MCF 10A (cell line): Measurements from ENCODE around the gene MND1. TPM values are rescaled to one million over a fixed set of nuclear protein-coding genes. Genes with fewer than 3 reads are reported as not detected.

ENCODE experiments used
- BruUV-seq: library from RNA; stranded (reverse); fragments of 400-500 nt; replicated peaks from 2 replicates; lab custom pipeline; 2021; lab: Mats Ljungman, UMichigan
- CTCF ChIA-PET: fragments of 300-600 bp; sonication (Branson Sonifier 250); formaldehyde crosslinking; extraction: SDS; loops from one replicate; lab custom pipeline; 2021; ENCODE audit warnings: antibody characterized with exemption, inconsistent platforms; lab: Yijun Ruan, JAX
- POLR2A ChIA-PET: fragments of 300-600, 350-650 bp; sonication (Branson Sonifier 250); formaldehyde crosslinking; extraction: SDS; loops from one replicate; lab custom pipeline; 2020; ENCODE audit warnings: antibody characterized with exemption, inconsistent platforms; lab: Yijun Ruan, JAX
- DNase-seq: peaks from one replicate; pipeline ENCODE4 v3.0.0-alpha.2; 2018; ENCODE audit not compliant: unreplicated experiment
- H3K27ac Mint-ChIP-seq: one replicate; pipeline ENCODE4 v1.8.0; 2022; ENCODE audit warnings: mild to moderate bottlenecking, low read depth, mixed read lengths; ENCODE audit not compliant: unreplicated experiment
- H3K27me3 Mint-ChIP-seq: one replicate; pipeline ENCODE4 v1.8.0; 2022; ENCODE audit warnings: mixed read lengths; ENCODE audit not compliant: insufficient read depth, unreplicated experiment
- H3K36me3 Mint-ChIP-seq: one replicate; pipeline ENCODE4 v1.8.0; 2022; ENCODE audit warnings: mild to moderate bottlenecking, moderate library complexity, mixed read lengths; ENCODE audit not compliant: insufficient read depth, unreplicated experiment
- H3K4me1 Mint-ChIP-seq: one replicate; pipeline ENCODE4 v1.8.0; 2022; ENCODE audit warnings: mixed read lengths; ENCODE audit not compliant: insufficient read depth, unreplicated experiment
- H3K4me3 Mint-ChIP-seq: one replicate; pipeline ENCODE4 v1.8.0; 2022; ENCODE audit warnings: mild to moderate bottlenecking, moderate library complexity, mixed read lengths; ENCODE audit not compliant: unreplicated experiment
- H3K9me3 Mint-ChIP-seq: one replicate; pipeline ENCODE4 v1.8.0; 2022; ENCODE audit warnings: mixed read lengths; ENCODE audit not compliant: unreplicated experiment
- CTCF ChIP-seq: fragments of 200-600 bp; IDR thresholded peaks from one replicate; pipeline ENCODE4 v1.8.0; 2022; ENCODE audit warnings: antibody characterized with exemption, mild to moderate bottlenecking; ENCODE audit not compliant: unreplicated experiment
- intact Hi-C: fragments of 100-400 bp; cut with micrococcal nuclease; formaldehyde crosslinking; loops from 2 replicates; pipeline ENCODE4 v1.14.1; 2022
- total RNA-seq: library from RNA; stranded (reverse); gene quantifications from 2 replicates; pipeline ENCODE4 v1.2.3, GENCODE V29; 2022

MND1 gene
- total RNA-seq, 1 experiment from 2014 or later: 9.7 TPM

GRCh38 chr4:153464068-153464467 is 119.6 kb downstream of the MND1 start:
- intact Hi-C loops: no loop called here
- H3K4me3 Mint-ChIP-seq: no peak overlapping the region
- ChIA-PET POLR2A (interaction anchor here (0.9 to 4.3 kb wide), 2 partner anchors 22 to 118 kb away, joined by 4 to 47 read pairs; no protein-coding TSS in a partner anchor), CTCF (interaction anchor here (1.1 to 4.0 kb wide), 2 partner anchors 30 to 118 kb away, joined by 3 to 44 read pairs; partner anchors contain the start of gene MND1)
- H3K27me3 Mint-ChIP-seq: no peaks in the 10 kb centered on the region
- DNase-seq: no peak
- no peak overlapping the region for H3K27ac Mint-ChIP-seq
- no peaks in the 10 kb centered on the region for H3K36me3 Mint-ChIP-seq
- no peaks in the 10 kb centered on the region for H3K9me3 Mint-ChIP-seq
- H3K4me1 Mint-ChIP-seq: peaks cover 16% of the 10 kb centered on the region
- no TSS peak for BruUV-seq
- no peak for TF ChIP-seq CTCF

Other genes starting within 250 kb of the MND1 start
- gene TRIM2, start 140.2 kb upstream of the MND1 start, total RNA-seq: 33.0 and 37.2 TPM in 2 replicates
- 7.8 and 10.1 TPM in 2 replicates for gene TMEM131L, start 121.7 kb downstream of the MND1 start, total RNA-seq